KMS-11 (cell line): ENCODE data around the gene MLIP.
A peak's percentile ranks its signal among the peaks of the same experiment; 100 is the strongest.

Source experiments
- H2AFZ ChIP-seq: fragments of 200-600 bp; sonication (generic); 2 replicates; pipeline ENCODE4 v1.6.1; 2016; ENCODE audit warnings: antibody characterized with exemption, mixed run types, low read depth
- H3K27ac ChIP-seq: fragments of 200-600 bp; sonication (generic); 2 replicates; pipeline ENCODE4 v1.6.1; 2016; ENCODE audit warnings: mild to moderate bottlenecking, mixed run types
- H3K27me3 ChIP-seq: fragments of 200-600 bp; sonication (generic); 2 replicates; pipeline ENCODE4 v1.6.1; 2017; ENCODE audit warnings: mild to moderate bottlenecking, low read depth, mixed run types, moderate library complexity; ENCODE audit not compliant: insufficient read depth
- H3K36me3 ChIP-seq: fragments of 200-600 bp; sonication (generic); 2 replicates; pipeline ENCODE4 v1.6.1; 2017; ENCODE audit warnings: mild to moderate bottlenecking, mixed run types; ENCODE audit not compliant: insufficient read depth
- H3K4me1 ChIP-seq: fragments of 200-600 bp; sonication (generic); 2 replicates; pipeline ENCODE4 v1.6.1; 2016; ENCODE audit warnings: mild to moderate bottlenecking, low read depth, mixed run types; ENCODE audit not compliant: poor library complexity, severe bottlenecking
- H3K4me2 ChIP-seq: fragments of 200-600 bp; sonication (generic); 2 replicates; pipeline ENCODE4 v1.7.0; 2016; ENCODE audit warnings: mild to moderate bottlenecking, mixed run types
- H3K4me3 ChIP-seq: fragments of 200-600 bp; sonication (generic); IDR thresholded peaks from 2 replicates; pipeline ENCODE4 v1.6.1; 2017; ENCODE audit warnings: low read depth, low read length, mixed read lengths; ENCODE audit not compliant: insufficient read depth
- H3K79me2 ChIP-seq: fragments of 200-600 bp; sonication (generic); 2 replicates; pipeline ENCODE4 v1.6.1; 2016; ENCODE audit warnings: low read depth, mixed run types; ENCODE audit not compliant: insufficient read depth
- H3K9ac ChIP-seq: fragments of 200-600 bp; sonication (generic); 2 replicates; pipeline ENCODE4 v1.6.1; 2016; ENCODE audit warnings: mild to moderate bottlenecking, mixed run types
- H4K20me1 ChIP-seq: fragments of 200-600 bp; sonication (generic); 2 replicates; pipeline ENCODE4 v1.6.1; 2016; ENCODE audit warnings: mild to moderate bottlenecking, mixed run types; ENCODE audit not compliant: insufficient read depth
- CTCF ChIP-seq: fragments of 200-600 bp; sonication (generic); conservative IDR thresholded peaks from 2 replicates; pipeline ENCODE4 v1.6.1; 2017; ENCODE audit warnings: low read depth, mild to moderate bottlenecking, antibody characterized with exemption, low read length, moderate library complexity, mixed read lengths

Gene MLIP

GRCh38 chr6:54111341-54112045 is at the start of gene MLIP:
MLIP (plus strand) TSS chr6:54111443; CDS start chr6:54111480, 37 bp downstream.
- no peak for TF ChIP-seq CTCF
- Histone ChIP-seq H4K20me1 (no peaks in the 10 kb centered on the region), H3K79me2 (no peaks in the 10 kb centered on the region), H3K4me2 (no peak within 1 kb of the TSS), H3K9ac (no peak within 1 kb of the TSS), H3K36me3 (no peaks in the 10 kb centered on the region), H3K4me3 (no peak within 1 kb of the TSS), H2AFZ (no peak within 1 kb of the TSS), H3K27ac (no peak within 1 kb of the TSS), H3K27me3 (no peaks in the 10 kb centered on the region), H3K4me1 (no peaks in the 10 kb centered on the region)

DNA sequence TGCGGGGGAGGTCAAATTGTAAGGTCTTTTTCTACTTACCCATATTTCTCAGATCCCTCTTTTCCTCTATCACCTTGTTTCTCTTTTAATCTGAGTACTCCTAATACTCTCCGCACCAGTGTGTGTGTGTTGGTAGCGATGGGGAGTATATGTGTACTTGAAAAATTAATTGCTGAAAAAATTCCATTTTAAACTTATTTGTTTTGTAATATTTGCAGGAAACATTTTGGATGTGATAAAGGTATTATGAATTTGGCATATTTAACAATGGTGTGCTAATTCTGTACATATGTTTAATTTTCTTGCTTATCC is 48.1 kb upstream of the MLIP start:
- Histone ChIP-seq H3K4me1 (no peaks in the 10 kb centered on the region), H3K4me3 (no peak overlapping the region), H3K27ac (no peak overlapping the region), H3K79me2 (no peaks in the 10 kb centered on the region), H3K9ac (no peak overlapping the region), H4K20me1 (no peaks in the 10 kb centered on the region), H3K4me2 (peak overlapping the region; percentile 3; the same call in 1 of the 2 replicates), H3K27me3 (no peaks in the 10 kb centered on the region), H2AFZ (peak overlapping the region; percentile 44; the same call in 1 of the 2 replicates), H3K36me3 (no peaks in the 10 kb centered on the region)
- no peak for TF ChIP-seq CTCF

- no peaks in the 10 kb centered on the region for H3K36me3 ChIP-seq
- no peak overlapping the region for H3K27ac ChIP-seq
- H3K9ac ChIP-seq = no peak overlapping the region
- no peak overlapping the region for H3K4me2 ChIP-seq
- H3K4me3 ChIP-seq = no peak overlapping the region
- H3K79me2 ChIP-seq = no peaks in the 10 kb centered on the region
- H3K4me1 ChIP-seq = peaks cover 3% of the 10 kb centered on the region
- no peak overlapping the region for H2AFZ ChIP-seq
- no peaks in the 10 kb centered on the region for H3K27me3 ChIP-seq
- TF ChIP-seq CTCF = no peak
- no peaks in the 10 kb centered on the region for H4K20me1 ChIP-seq
Observed at GRCh38 chr6:54068694-54069093, 42.5 kb upstream of the MLIP start.

DNA sequence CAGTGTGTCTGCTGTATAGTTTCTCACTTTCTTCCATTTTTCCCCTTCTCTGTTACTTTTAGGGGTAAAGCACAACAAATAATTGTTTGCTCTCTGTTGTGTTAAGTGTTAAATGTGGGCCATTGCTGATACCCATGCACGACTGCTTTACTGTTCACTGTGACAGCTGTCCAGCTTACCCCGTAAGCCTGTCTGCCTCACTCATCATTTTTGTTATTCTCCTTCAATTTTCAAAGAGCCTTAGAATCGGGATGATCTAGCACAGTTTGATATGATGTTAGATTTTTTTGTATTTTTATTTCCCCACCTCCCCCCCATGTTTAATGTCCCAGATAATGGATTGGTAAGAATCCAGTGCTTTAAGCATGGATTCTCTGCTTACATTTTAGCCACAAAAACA is 41.2 kb upstream of the MLIP start:
- peak overlapping the region; percentile 47; the same call in 1 of the 2 replicates for H3K27ac ChIP-seq
- no peaks in the 10 kb centered on the region for H3K79me2 ChIP-seq
- no peak for TF ChIP-seq CTCF
- H3K36me3 ChIP-seq = no peaks in the 10 kb centered on the region
- H3K27me3 ChIP-seq = no peaks in the 10 kb centered on the region
- no peaks in the 10 kb centered on the region for H4K20me1 ChIP-seq
- H3K9ac ChIP-seq = peak overlapping the region; percentile 31; the same call in 1 of the 2 replicates
- peaks cover 3% of the 10 kb centered on the region for H3K4me1 ChIP-seq
- H3K4me2 ChIP-seq = peak overlapping the region; percentile 97
- H3K4me3 ChIP-seq = no peak overlapping the region
- peak overlapping the region; percentile 94 for H2AFZ ChIP-seq
